ENCODE measurements around the gene CLEC16A.

- TF ChIP-seq CTCF (IDR thresholded peaks at IDR 0.05) (no peak), POLR2A (IDR thresholded peaks at IDR 0.05) (no peak)
Observed at GRCh38 chr16:11087691-11088073, 143.3 kb downstream of the CLEC16A start.

Data from thyroid gland (tissue), 4 donors.